ENCODE data around the gene YPEL4. TPM values are rescaled to one million over a fixed set of nuclear protein-coding genes. Genes with fewer than 3 reads are reported as not detected.
"Not testable (repeated sequence)": the region's sequence is repeated elsewhere in the genome, so short reads cannot be mapped to it uniquely, and the experiment has no call there.

YPEL4 gene
- total and polyA plus RNA-seq, 9 donors, result 0.53 to 2.1 (median 1.6) TPM

DNA sequence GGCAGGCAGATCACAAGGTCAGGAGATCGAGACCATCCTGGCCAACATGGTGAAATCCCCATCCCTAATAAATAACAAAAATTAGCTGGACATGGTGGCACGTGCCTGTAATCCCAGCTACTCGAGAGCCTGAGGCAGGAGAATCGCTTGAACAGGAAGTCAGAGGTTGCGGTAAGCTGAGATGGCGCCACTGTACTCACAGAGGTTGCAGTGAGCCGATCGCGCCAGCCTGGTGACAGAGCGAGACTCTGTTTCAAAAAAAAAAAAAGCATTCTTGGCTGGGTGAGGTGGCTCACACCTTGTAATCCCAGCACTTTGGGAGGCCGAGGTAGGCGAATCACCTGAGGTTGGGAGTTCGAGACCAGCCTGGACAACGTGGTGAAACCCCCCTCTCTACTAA, 2.5 kb upstream of the YPEL4 start:
- H3K9me3 ChIP-seq (replicated peaks; ENCODE audit: control insufficient read depth, low read depth, low read length); H3K4me3 ChIP-seq (ENCODE audit: low read length); H3K27ac ChIP-seq (ENCODE audit: low read length); H3K36me3 ChIP-seq (ENCODE audit: control insufficient read depth, insufficient read depth, low read length): not testable (repeated sequence)
- H3K4me1 ChIP-seq (ENCODE audit: control insufficient read depth, insufficient read depth, low read length), result peaks cover 40% of the 10 kb centered on the region
- WGBS (ENCODE audit: insufficient coverage), result 71% methylated on average over 9 of the region's 14 CpGs
- peak; percentile 16 for DNase-seq
- H3K27me3 ChIP-seq (ENCODE audit: control insufficient read depth, insufficient read depth, low read length), result peaks cover 35% of the 10 kb centered on the region

DNA sequence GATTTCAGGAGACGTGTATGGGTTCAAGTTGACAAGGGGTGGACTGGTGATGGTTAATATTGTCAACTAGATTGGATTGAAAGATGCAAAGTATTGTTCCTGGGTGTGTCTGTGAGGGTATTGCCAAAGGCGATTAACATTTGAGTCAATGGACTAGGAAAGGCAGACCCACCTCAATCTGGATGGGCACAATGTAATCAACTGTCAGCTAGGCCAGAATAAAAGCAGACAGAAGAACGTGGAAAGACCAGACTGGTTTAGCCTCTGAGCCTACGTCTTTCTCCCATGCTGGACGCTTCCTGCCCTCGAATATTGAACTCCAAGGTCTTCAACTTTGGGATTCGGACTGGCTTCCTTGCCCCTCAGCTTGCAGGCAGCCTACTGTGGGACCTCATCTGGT, 1.7 kb upstream of the YPEL4 start:
- DNase-seq, result no peak

DNA sequence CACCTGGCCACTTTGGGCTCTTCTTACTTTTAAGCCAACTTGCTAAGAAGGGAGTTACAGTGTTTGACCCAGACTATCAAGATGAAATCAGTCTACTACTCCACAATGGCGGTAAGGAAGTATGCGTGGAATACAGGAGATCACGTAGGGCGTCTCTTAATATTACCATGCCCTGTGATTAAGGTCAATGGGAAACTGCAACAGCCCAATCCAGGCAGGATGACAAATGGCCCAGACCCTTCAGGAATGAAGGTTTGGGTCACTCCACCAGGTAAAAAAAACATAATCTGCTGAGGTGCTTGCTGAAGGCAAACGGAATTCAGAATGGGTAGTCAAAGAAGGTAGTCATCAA, 1.0 kb upstream of the YPEL4 start:
- H3K27ac ChIP-seq (ENCODE audit: low read length), result no peak overlapping the region
- no peaks in the 10 kb centered on the region for H3K9me3 ChIP-seq (replicated peaks; ENCODE audit: control insufficient read depth, low read depth, low read length)
- WGBS (ENCODE audit: insufficient coverage), result 22% methylated on average over 2 of the region's 5 CpGs
- H3K36me3 ChIP-seq (ENCODE audit: control insufficient read depth, insufficient read depth, low read length), result no peaks in the 10 kb centered on the region
- peaks cover 48% of the 10 kb centered on the region for H3K27me3 ChIP-seq (ENCODE audit: control insufficient read depth, insufficient read depth, low read length)
- H3K4me3 ChIP-seq (ENCODE audit: low read length), result no peak overlapping the region
- DNase-seq, result no peak
- H3K4me1 ChIP-seq (ENCODE audit: control insufficient read depth, insufficient read depth, low read length), result peaks cover 49% of the 10 kb centered on the region

More for the DNA sequence above, 1.7 kb upstream of the YPEL4 start:
- Histone ChIP-seq H3K27ac (ENCODE audit: low read length) (no peak overlapping the region), H3K27me3 (ENCODE audit: control insufficient read depth, insufficient read depth, low read length) (peaks cover 43% of the 10 kb centered on the region), H3K4me1 (ENCODE audit: control insufficient read depth, insufficient read depth, low read length) (peaks cover 42% of the 10 kb centered on the region), H3K36me3 (ENCODE audit: control insufficient read depth, insufficient read depth, low read length) (no peaks in the 10 kb centered on the region), H3K4me3 (ENCODE audit: low read length) (no peak overlapping the region), H3K9me3 (replicated peaks; ENCODE audit: control insufficient read depth, low read depth, low read length) (no peaks in the 10 kb centered on the region)
- WGBS (ENCODE audit: insufficient coverage), result 76% methylated on average over 7 of the region's 7 CpGs

DNA sequence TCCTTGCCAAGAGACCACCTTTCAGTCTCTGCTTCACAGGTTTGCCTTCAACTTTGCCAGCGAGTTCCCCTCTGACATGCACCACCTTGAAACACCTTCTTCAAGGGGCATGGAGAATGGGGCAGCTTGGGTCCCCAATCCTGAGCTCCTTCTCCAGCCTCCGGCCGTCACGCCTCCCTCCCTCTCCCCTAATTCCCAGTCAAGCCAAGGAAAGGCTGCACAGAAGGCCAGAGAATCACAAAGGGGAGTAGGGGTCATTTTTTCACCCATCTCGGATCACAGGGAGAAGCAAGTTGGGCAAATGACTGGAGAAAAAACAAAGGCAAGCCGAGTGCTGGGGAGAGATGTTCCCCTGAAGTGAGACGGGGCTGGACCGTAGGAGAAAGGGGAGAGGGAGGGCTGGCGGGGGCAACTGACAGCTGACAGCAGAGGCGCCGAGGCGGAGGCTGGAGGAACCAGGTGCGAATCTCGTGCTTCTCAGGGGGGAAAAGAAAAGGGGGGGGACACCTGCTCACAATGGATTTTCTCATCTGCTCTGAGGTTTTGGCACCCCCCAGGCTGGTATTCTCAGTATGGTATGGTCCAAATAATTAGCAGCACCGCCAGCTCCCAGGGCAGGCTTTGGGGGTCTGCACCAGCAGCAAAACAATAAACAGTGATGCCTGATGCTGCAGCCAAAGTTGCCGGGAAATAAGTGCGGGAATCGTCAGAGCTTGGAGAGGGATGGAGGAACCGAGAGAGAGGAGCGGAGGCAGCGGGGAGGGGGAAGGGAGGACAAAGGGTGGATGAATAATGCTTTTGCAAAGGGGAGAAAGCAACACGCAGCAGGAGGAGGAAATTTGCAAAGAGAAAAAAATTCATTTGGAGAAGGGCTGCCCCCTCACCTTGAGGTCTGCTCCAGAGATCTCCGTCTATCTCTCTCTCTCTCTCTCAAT, 644 bp downstream of the YPEL4 start:
- Histone ChIP-seq H3K36me3 (ENCODE audit: control insufficient read depth, insufficient read depth, low read length) (no peaks in the 10 kb centered on the region), H3K4me3 (ENCODE audit: low read length) (peak overlapping the region; percentile 38), H3K9me3 (replicated peaks; ENCODE audit: control insufficient read depth, low read depth, low read length) (no peaks in the 10 kb centered on the region), H3K4me1 (ENCODE audit: control insufficient read depth, insufficient read depth, low read length) (peaks cover 63% of the 10 kb centered on the region), H3K27me3 (ENCODE audit: control insufficient read depth, insufficient read depth, low read length) (peaks cover 48% of the 10 kb centered on the region), H3K27ac (ENCODE audit: low read length) (peak overlapping the region; percentile 22)
- 2% methylated on average over 18 of the region's 23 CpGs for WGBS (ENCODE audit: insufficient coverage)
- peak; percentile 60 for DNase-seq

DNA sequence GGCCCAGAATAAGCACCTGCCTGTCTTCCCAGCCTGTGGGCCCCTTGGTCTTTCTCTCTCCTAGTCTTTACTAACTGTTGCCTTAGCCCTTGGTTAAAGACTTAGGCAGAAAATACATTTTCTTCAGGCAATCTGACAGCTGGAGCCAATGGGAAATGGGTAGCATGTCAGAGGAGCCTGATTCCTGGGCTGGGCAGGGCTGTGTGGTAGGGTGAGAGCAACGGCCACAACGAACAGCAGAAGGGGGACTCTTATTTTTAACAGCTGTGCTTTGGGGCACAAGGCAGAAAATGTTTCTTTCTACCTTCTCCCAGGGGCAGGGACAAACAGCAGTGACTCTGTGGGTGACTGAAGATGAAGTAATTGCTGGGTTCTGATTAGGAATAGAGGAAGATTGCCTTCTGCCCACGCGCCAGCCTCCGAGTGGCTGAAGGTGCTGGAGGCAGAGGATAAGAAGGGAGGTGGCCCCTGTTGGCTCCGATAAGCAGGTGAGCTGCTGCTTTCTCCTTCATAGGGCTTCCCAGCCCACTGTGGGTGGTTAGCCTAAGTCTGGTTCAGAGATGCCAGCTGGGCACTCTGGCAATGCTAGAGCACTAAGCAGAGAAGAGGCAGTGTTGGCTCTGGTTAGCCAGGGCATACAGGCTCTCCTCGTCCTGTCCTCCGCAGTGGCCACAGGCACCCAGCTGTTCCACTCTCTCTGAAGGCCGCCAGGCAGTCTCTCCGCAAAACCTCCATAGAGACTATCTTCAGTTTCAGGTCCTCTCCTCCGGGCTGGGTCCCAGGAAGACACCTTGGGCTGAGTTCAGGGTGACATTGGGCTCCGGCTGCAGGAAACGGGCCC, 1.5 kb downstream of the YPEL4 start:
- Histone ChIP-seq H3K27me3 (ENCODE audit: control insufficient read depth, insufficient read depth, low read length) (peaks cover 48% of the 10 kb centered on the region), H3K9me3 (replicated peaks; ENCODE audit: control insufficient read depth, low read depth, low read length) (no peaks in the 10 kb centered on the region), H3K27ac (ENCODE audit: low read length) (no peak overlapping the region), H3K4me3 (ENCODE audit: low read length) (no peak overlapping the region), H3K36me3 (ENCODE audit: control insufficient read depth, insufficient read depth, low read length) (peaks cover 4% of the 10 kb centered on the region), H3K4me1 (ENCODE audit: control insufficient read depth, insufficient read depth, low read length) (peaks cover 67% of the 10 kb centered on the region)
- peak; percentile 43 for DNase-seq
- under 1% methylated on average over 10 of the region's 13 CpGs for WGBS (ENCODE audit: insufficient coverage)

DNA sequence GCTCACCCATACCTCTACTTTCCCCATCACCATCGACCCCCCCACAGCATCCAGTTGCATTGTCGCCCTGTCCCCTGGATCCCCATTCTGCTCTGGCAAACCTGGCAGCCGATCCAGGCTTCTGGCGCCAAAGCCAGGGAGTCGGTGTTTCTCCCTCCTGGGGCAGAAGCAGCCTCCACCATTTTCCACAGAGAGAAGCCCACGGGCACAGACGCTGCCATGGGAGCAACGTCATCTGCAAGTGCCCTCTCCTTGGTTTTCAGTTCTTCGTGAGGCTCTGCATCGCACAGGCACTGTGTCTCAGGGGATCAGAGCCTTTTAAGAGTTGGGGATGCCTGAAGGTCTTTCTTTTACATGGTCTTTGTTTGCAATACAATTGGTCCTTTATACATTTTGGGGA, 2.3 kb downstream of the YPEL4 start:
- 0% methylated on average over 6 of the region's 10 CpGs for WGBS (ENCODE audit: insufficient coverage)
- peak; percentile 31 for DNase-seq
- Histone ChIP-seq H3K4me3 (ENCODE audit: low read length) (no peak overlapping the region), H3K27me3 (ENCODE audit: control insufficient read depth, insufficient read depth, low read length) (peaks cover 46% of the 10 kb centered on the region), H3K27ac (ENCODE audit: low read length) (no peak overlapping the region), H3K9me3 (replicated peaks; ENCODE audit: control insufficient read depth, low read depth, low read length) (no peaks in the 10 kb centered on the region), H3K4me1 (ENCODE audit: control insufficient read depth, insufficient read depth, low read length) (peaks cover 67% of the 10 kb centered on the region), H3K36me3 (ENCODE audit: control insufficient read depth, insufficient read depth, low read length) (peaks cover 4% of the 10 kb centered on the region)

DNA sequence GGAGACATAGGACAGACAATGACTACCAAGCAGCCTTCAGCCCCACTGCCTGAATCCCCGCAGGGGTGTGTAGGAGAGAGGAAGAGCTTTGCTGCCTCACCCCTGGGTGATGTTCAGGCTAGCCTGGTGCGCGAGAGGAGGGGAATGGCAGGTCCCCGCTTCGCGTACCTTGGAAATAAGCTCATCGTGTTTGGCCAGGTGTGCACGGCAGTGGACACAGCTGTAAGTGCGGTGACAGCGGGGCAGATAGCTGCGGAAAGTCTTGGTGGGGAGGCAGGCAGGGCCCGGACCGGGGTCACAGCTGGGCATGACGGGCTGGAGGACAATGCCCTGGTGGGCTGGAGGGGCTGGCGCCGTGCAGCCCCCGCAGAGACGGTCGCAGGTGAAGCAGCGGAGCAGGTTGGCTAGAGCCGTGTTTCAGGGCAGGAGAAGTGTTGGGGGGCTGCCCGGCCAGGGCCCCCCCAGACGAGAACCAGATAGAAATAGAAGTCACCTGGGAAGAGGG, 2.9 kb downstream of the YPEL4 start:
- H3K4me1 ChIP-seq (ENCODE audit: control insufficient read depth, insufficient read depth, low read length), result peaks cover 68% of the 10 kb centered on the region
- H3K4me3 ChIP-seq (ENCODE audit: low read length), result no peak overlapping the region
- no peak for DNase-seq
- no peak overlapping the region for H3K27ac ChIP-seq (ENCODE audit: low read length)
- no peaks in the 10 kb centered on the region for H3K9me3 ChIP-seq (replicated peaks; ENCODE audit: control insufficient read depth, low read depth, low read length)
- 3% methylated on average over 15 of the region's 23 CpGs for WGBS (ENCODE audit: insufficient coverage)
- peaks cover 5% of the 10 kb centered on the region for H3K36me3 ChIP-seq (ENCODE audit: control insufficient read depth, insufficient read depth, low read length)
- peaks cover 43% of the 10 kb centered on the region for H3K27me3 ChIP-seq (ENCODE audit: control insufficient read depth, insufficient read depth, low read length)

DNA sequence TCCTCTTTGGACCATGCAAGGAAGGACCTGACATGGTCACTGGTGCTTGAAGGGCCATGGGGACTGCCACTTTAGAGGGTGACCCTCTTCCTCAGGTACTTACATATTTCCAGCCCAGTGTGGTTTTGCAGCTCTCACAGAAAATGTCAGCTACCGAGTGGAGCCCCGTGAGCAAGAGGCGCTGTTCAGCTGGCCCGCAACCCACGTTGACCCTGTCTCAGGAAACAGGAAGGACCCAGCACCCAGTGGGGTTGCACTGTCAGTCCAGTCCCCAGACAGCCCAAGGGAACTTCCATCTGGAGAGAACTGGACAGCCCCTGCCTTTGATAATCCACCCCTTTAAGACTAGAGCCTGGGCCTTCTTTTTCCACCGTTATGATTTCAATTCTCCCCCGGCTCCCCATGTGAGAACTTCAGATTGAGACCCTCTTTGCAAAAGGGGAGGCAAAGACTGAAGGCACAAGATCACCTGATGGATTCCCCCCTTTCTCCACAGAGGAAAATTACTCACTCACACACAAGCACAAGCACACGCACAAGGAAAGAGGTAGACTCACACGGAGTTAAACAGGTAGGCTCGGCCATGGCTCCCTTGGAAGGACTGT, 3.4 kb downstream of the YPEL4 start:
- WGBS (ENCODE audit: insufficient coverage), result 18% methylated on average over 7 of the region's 10 CpGs
- peaks cover 8% of the 10 kb centered on the region for H3K36me3 ChIP-seq (ENCODE audit: control insufficient read depth, insufficient read depth, low read length)
- no peak overlapping the region for H3K27ac ChIP-seq (ENCODE audit: low read length)
- no peak overlapping the region for H3K4me3 ChIP-seq (ENCODE audit: low read length)
- DNase-seq, result peak; percentile 44
- peaks cover 73% of the 10 kb centered on the region for H3K4me1 ChIP-seq (ENCODE audit: control insufficient read depth, insufficient read depth, low read length)
- peaks cover 40% of the 10 kb centered on the region for H3K27me3 ChIP-seq (ENCODE audit: control insufficient read depth, insufficient read depth, low read length)
- H3K9me3 ChIP-seq (replicated peaks; ENCODE audit: control insufficient read depth, low read depth, low read length), result no peaks in the 10 kb centered on the region

DNA sequence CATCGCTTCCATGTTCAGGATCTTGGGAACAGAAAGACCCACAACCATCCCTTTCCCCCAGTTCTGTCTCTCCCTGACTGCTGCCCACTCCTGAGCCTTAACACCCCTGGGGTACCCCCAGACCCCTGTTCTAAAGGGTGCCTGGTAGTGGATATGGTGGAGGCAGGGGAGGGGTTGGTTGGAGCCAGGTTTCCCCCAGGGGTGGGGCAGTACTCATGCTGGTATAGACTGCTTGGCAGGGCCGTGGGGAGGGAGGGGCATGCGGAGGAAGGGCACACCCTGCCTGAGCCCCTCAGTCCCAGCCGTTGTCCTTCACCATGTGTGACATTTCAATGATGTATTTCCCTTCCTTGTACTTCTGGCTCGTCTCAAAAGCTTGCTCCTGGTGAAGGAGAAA, 4.0 kb downstream of the YPEL4 start:
- Histone ChIP-seq H3K27me3 (ENCODE audit: control insufficient read depth, insufficient read depth, low read length) (peaks cover 40% of the 10 kb centered on the region), H3K27ac (ENCODE audit: low read length) (peak overlapping the region; percentile 74), H3K36me3 (ENCODE audit: control insufficient read depth, insufficient read depth, low read length) (peaks cover 9% of the 10 kb centered on the region), H3K4me1 (ENCODE audit: control insufficient read depth, insufficient read depth, low read length) (peaks cover 79% of the 10 kb centered on the region), H3K4me3 (ENCODE audit: low read length) (no peak overlapping the region), H3K9me3 (replicated peaks; ENCODE audit: control insufficient read depth, low read depth, low read length) (no peaks in the 10 kb centered on the region)
- no CpG with 5 or more reads among the region's 5 CpGs for WGBS (ENCODE audit: insufficient coverage)
- peak; percentile 45 for DNase-seq
